B cell (primary cell): ENCODE results near the gene PTRH1. TPM values are rescaled to one million over a fixed set of nuclear protein-coding genes. Genes with fewer than 3 reads are reported as not detected.

Source experiments
- ATAC-seq: fragments of 200-7000 bp; cut with Tn5 transposase; one replicate; pipeline ENCODE4 v1.10.0; 2021; ENCODE audit warnings: low read depth, mild to moderate bottlenecking, moderate number of reproducible peaks, moderate library complexity
- CTCF ChIA-PET: fragments of 350-600 bp; sonication (Branson Sonifier 250); formaldehyde crosslinking; loops from one replicate; lab custom pipeline; 2021; ENCODE audit warnings: antibody characterized with exemption, inconsistent platforms; lab: Charles Lee
- POLR2A ChIA-PET: fragments of 350-600 bp; sonication (Branson Sonifier 250); formaldehyde crosslinking; loops from one replicate; lab custom pipeline; 2021; ENCODE audit warnings: antibody characterized with exemption; lab: Charles Lee
- DNase-seq: peaks from one replicate; pipeline ENCODE4 v3.0.0; 2013
- H2AFZ ChIP-seq: 2 replicates; pipeline ENCODE4 v1.6.1; 2012; ENCODE audit warnings: mild to moderate bottlenecking, low read depth, low read length; ENCODE audit not compliant: insufficient read depth, poor library complexity, severe bottlenecking
- H3K27ac ChIP-seq, 2 donors: 1 replicate in 1 of 2; 2 replicates in 1 of 2; pipeline ENCODE4 v1.5.1; 2012 to 2013; ENCODE audit warnings: low read length in 2 of 2, mild to moderate bottlenecking in 2 of 2, moderate library complexity in 1 of 2
- H3K27me3 ChIP-seq, 4 experiments: fragments of 200-600 bp in 1 of 4; sonication (generic) in 1 of 4; replicated peaks in 1 of 4; 1 replicate in 2 of 4; 2 replicates in 2 of 4; pipeline versions ENCODE4 v1.6.1 to v1.7.0; 2013 to 2016; ENCODE audit warnings: low read length in 3 of 4, mild to moderate bottlenecking in 2 of 4, mixed read lengths in 1 of 4, moderate library complexity in 1 of 4; ENCODE audit not compliant: insufficient read depth in 4 of 4, control insufficient read depth in 3 of 4; ENCODE audit errors: control extremely low read depth in 1 of 4
- H3K36me3 ChIP-seq, 2 experiments: replicated peaks in 1 of 2; 1 replicate in 1 of 2; 2 replicates in 1 of 2; pipeline versions ENCODE4 v1.6.1 to v1.7.1; 2013; ENCODE audit warnings: low read length in 1 of 2; ENCODE audit not compliant: insufficient read depth in 2 of 2, control insufficient read depth in 1 of 2; ENCODE audit errors: control extremely low read depth in 1 of 2, extremely low read depth in 1 of 2
- H3K4me1 ChIP-seq, 2 donors: fragments of 200-600 bp in 1 of 2; sonication (generic) in 1 of 2; 1 replicate in 1 of 2; 2 replicates in 1 of 2; pipeline versions ENCODE4 v1.5.1 to v1.6.1; 2013 to 2017; ENCODE audit warnings: low read length in 2 of 2; ENCODE audit not compliant: control insufficient read depth in 2 of 2, insufficient read depth in 2 of 2
- H3K4me2 ChIP-seq: replicated peaks from 2 replicates; pipeline ENCODE3; 2012; ENCODE audit warnings: mild to moderate bottlenecking, low read depth, low read length; ENCODE audit not compliant: poor library complexity, severe bottlenecking
- H3K4me3 ChIP-seq, 5 experiments: fragments of 200-600 bp in 1 of 5; sonication (generic) in 1 of 5; 1 replicate in 3 of 5; 2 replicates in 2 of 5; pipeline versions ENCODE4 v1.5.1 to v1.7.0; 2011 to 2016; ENCODE audit warnings: low read length in 4 of 5, mild to moderate bottlenecking in 4 of 5, low read depth in 2 of 5, control low read depth in 1 of 5, moderate library complexity in 1 of 5; ENCODE audit not compliant: insufficient read depth in 1 of 5; ENCODE audit errors: control extremely low read depth in 1 of 5, extremely low read depth in 1 of 5
- H3K79me2 ChIP-seq: fragments of 200-600 bp; sonication (generic); one replicate; pipeline ENCODE4 v1.6.0; 2016; ENCODE audit warnings: low read length; ENCODE audit not compliant: control insufficient read depth, insufficient read depth
- H3K9ac ChIP-seq: fragments of 200-600 bp; sonication (generic); 2 replicates; pipeline ENCODE4 v1.6.1; 2017; ENCODE audit warnings: mild to moderate bottlenecking, low read length, moderate library complexity
- H3K9me3 ChIP-seq, 3 donors: one replicate each; pipeline versions ENCODE4 v1.6.1 to v1.7.1; 2013; ENCODE audit warnings: low read length in 2 of 3; ENCODE audit not compliant: control insufficient read depth in 2 of 3, insufficient read depth in 1 of 3; ENCODE audit errors: control extremely low read depth in 1 of 3
- H4K20me1 ChIP-seq: 2 replicates; pipeline ENCODE4 v1.6.0; 2012; ENCODE audit warnings: mild to moderate bottlenecking, low read length; ENCODE audit not compliant: insufficient read depth, control insufficient read depth, poor library complexity, severe bottlenecking
- H3K27ac Mint-ChIP-seq: one replicate; pipeline ENCODE4 v1.8.0; 2021; ENCODE audit warnings: mixed read lengths
- H3K27me3 Mint-ChIP-seq: one replicate; pipeline ENCODE4 v1.8.0; 2021; ENCODE audit warnings: mixed read lengths
- H3K4me1 Mint-ChIP-seq: one replicate; pipeline ENCODE4 v1.8.0; 2021; ENCODE audit warnings: mixed read lengths
- H3K4me3 Mint-ChIP-seq: one replicate; pipeline ENCODE4 v1.8.0; 2021; ENCODE audit warnings: mixed read lengths
- H3K9me3 Mint-ChIP-seq: one replicate; pipeline ENCODE4 v1.8.0; 2022; ENCODE audit warnings: mixed read lengths; ENCODE audit not compliant: insufficient read depth
- CTCF ChIP-seq: fragments of 200-600 bp; IDR thresholded peaks from one replicate; pipeline ENCODE4 v1.8.0; 2022; ENCODE audit warnings: antibody characterized with exemption, mild to moderate bottlenecking
- EZH2 ChIP-seq: IDR thresholded peaks from 2 replicates; pipeline ENCODE4 v1.6.1; 2012; ENCODE audit warnings: borderline replicate concordance, low read depth, mild to moderate bottlenecking, moderate library complexity, low read length; ENCODE audit not compliant: insufficient read depth, poor library complexity, severe bottlenecking
- WGBS: methylation state at CpG from one replicate; pipeline ENCODE4 v1.1.5; 2013; ENCODE audit warnings: missing lambda C conversion rate; ENCODE audit not compliant: insufficient coverage; 5-methylcytosine and 5-hydroxymethylcytosine counted together
- intact Hi-C: fragments of 100-400 bp; cut with micrococcal nuclease; formaldehyde crosslinking; loops from one replicate; pipeline ENCODE4 v1.10.0; 2022
- polyA plus RNA-seq: library from polyadenylated mRNA; depleted of rRNA; stranded (reverse); fragments of >200 nt; gene quantifications from 2 replicates; pipeline ENCODE4 v1.2.3, GENCODE V29; 2012
- total RNA-seq, 2 donors: library from RNA; stranded (reverse); fragments of 120-200 nt in 1 of 2; gene quantifications; 1 replicate in 1 of 2; 2 replicates in 1 of 2; pipeline versions ENCODE4 v1.2.3 to v1.2.4, GENCODE V29; 2013 to 2022

PTRH1 gene
- total and polyA plus RNA-seq, 2 donors (not counting 1 experiment from before 2014, with no cell fraction given): 6.3 to 7.6 TPM

GRCh38 chr9:127763918-127764384 lies 48.5 kb upstream of the PTRH1 start:
- Histone ChIP-seq H3K79me2 (peaks cover 98% of the 10 kb centered on the region), H3K27me3 (no peaks in the 10 kb centered on the region), H3K9me3 (no peaks in the 10 kb centered on the region), H4K20me1 (peaks cover 99% of the 10 kb centered on the region), H3K4me2 (no peak overlapping the region), H3K4me1 (peaks cover 22 to 44% of the 10 kb centered on the region in 2 donors), H2AFZ (no peak overlapping the region), H3K27ac (peak overlapping the region in 1 of 2 donors; percentile 45), H3K36me3 (peaks cover 0 to 89% of the 10 kb centered on the region in 2 experiments), H3K9ac (no peak overlapping the region), H3K4me3 (no peak overlapping the region)
- peak; percentile 34 for TF ChIP-seq CTCF
- no peak for TF ChIP-seq EZH2
- H3K4me3 Mint-ChIP-seq: no peak overlapping the region
- WGBS: 81% methylated on average over 7 of the region's 7 CpGs
- POLR2A ChIA-PET: no interaction called here
- no peaks in the 10 kb centered on the region for H3K27me3 Mint-ChIP-seq
- CTCF ChIA-PET: interaction anchor here (0.6 to 3.6 kb wide), 10 partner anchors 12 to 161 kb away, joined by 3 to 25 read pairs (median 4); partner anchors contain the start of genes CDK9 and TOR2A
- ATAC-seq (peak; percentile 39), DNase-seq (peak; percentile 44)
- no peaks in the 10 kb centered on the region for H3K9me3 Mint-ChIP-seq
- H3K27ac Mint-ChIP-seq: peak overlapping the region; percentile 73
- intact Hi-C loops: no loop called here
- H3K4me1 Mint-ChIP-seq: peaks cover 60% of the 10 kb centered on the region

GRCh38 chr9:127762111-127762676 lies 46.7 kb upstream of the PTRH1 start:
- H3K4me3 ChIP-seq: no peak overlapping the region
- Mint-ChIP-seq H3K4me1 (peaks cover 42% of the 10 kb centered on the region), H3K9me3 (no peaks in the 10 kb centered on the region), H3K27me3 (no peaks in the 10 kb centered on the region), H3K27ac (peak overlapping the region; percentile 54), H3K4me3 (no peak overlapping the region)
- TF ChIP-seq EZH2 (no peak), CTCF (no peak)
- CTCF ChIA-PET: interaction anchor here (1.6 to 2.3 kb wide), 3 partner anchors 23 to 108 kb away, joined by 3 to 11 read pairs (median 5); partner anchors contain the start of gene CDK9
- no peak overlapping the region for H3K9ac ChIP-seq
- POLR2A ChIA-PET: no interaction called here
- peaks cover 0 to 78% of the 10 kb centered on the region in 2 experiments for H3K36me3 ChIP-seq
- H3K27me3 ChIP-seq: no peaks in the 10 kb centered on the region
- intact Hi-C loops: no loop called here
- H3K27ac ChIP-seq: peak overlapping the region in 1 of 2 donors; percentile 12
- ATAC-seq (no peak), DNase-seq (no peak)
- peaks cover 5 to 26% of the 10 kb centered on the region in 2 donors for H3K4me1 ChIP-seq
- 71% methylated on average over 16 of the region's 16 CpGs for WGBS
- peaks cover 99% of the 10 kb centered on the region for H4K20me1 ChIP-seq
- no peaks in the 10 kb centered on the region for H3K9me3 ChIP-seq
- peaks cover 97% of the 10 kb centered on the region for H3K79me2 ChIP-seq
- H2AFZ ChIP-seq: no peak overlapping the region
- H3K4me2 ChIP-seq: no peak overlapping the region
